Pancreas (tissue), 10 donors: Measurements from ENCODE around the gene CBFA2T2. TPM values are rescaled to one million over a fixed set of nuclear protein-coding genes. Genes with fewer than 3 reads are reported as not detected.
"Not testable (repeated sequence)": the region's sequence is repeated elsewhere in the genome, so short reads cannot be mapped to it uniquely, and the experiment has no call there.

ENCODE experiments used
- ATAC-seq, 4 donors: fragments of 200-7000 bp; cut with Tn5 transposase; one replicate each; pipeline versions ENCODE4 v1.8.0 to v1.9.1; 2020; ENCODE audit warnings: mild to moderate bottlenecking in 4 of 4, moderate library complexity in 4 of 4
- DNase-seq, 6 donors: peaks; one replicate each; pipeline ENCODE4 v3.0.0-alpha.2; 2020
- FAIRE-seq: peaks from 2 replicates; lab custom pipeline; 2012; peaks lifted over from hg19 to GRCh38; lab: Jason Lieb, UNC
- H3K27ac ChIP-seq, 4 donors: fragments of 200-600 bp; sonication (generic); 1 replicate in 3 of 4; 2 replicates in 1 of 4; pipeline versions ENCODE4 v1.5.0 to v1.8.0; 2020
- H3K27me3 ChIP-seq, 4 donors: fragments of 200-600 bp; one replicate each; pipeline ENCODE4 v1.8.0; 2021
- H3K36me3 ChIP-seq, 3 donors: fragments of 200-600 bp; sonication (generic) in 1 of 3; one replicate each; pipeline versions ENCODE4 v1.5.0 to v1.8.0; 2020 to 2021
- H3K4me1 ChIP-seq, 3 donors: fragments of 200-600 bp; one replicate each; pipeline ENCODE4 v1.8.0; 2021
- H3K4me3 ChIP-seq, 4 donors: fragments of 200-600 bp; sonication (generic) in 2 of 4; one replicate each; pipeline versions ENCODE4 v1.5.0 to v1.8.0; 2020 to 2021
- H3K9me3 ChIP-seq, 4 donors: fragments of 200-600 bp; one replicate each; pipeline ENCODE4 v1.8.0; 2021
- WGBS, 2 donors: extraction: QIAGEN DNeasy Blood & Tissue Kit; methylation state at CpG; one replicate each; pipeline ENCODE4 v1.1.7; 2013; 5-methylcytosine and 5-hydroxymethylcytosine counted together
- intact Hi-C, 3 donors: fragments of 100-400 bp; cut with DNase I; formaldehyde crosslinking; loops; one replicate each; pipeline versions ENCODE4 v1.11.1 to v1.14.2; 2022
- polyA plus RNA-seq, 2 donors: library from polyadenylated mRNA; stranded (reverse); fragments of 200-250 nt; gene quantifications; one replicate each; pipeline ENCODE4 v1.2.3, GENCODE V29; 2013
- total RNA-seq, 6 donors: library from RNA; stranded (reverse); fragmentation: NEBNext Ultra II Directional in 4 of 6; extraction: Animal tissue kit (Norgen Biotek cat#: 25700) in 4 of 6; gene quantifications; one replicate each; pipeline versions ENCODE4 v1.2.1 to v1.2.4, GENCODE V29; 2021 to 2023
- TF ChIP-seq, protein P1 (sequence below), 4 donors: fragments of 200-600 bp; sonication (generic) in 3 of 4; IDR thresholded peaks; one replicate each; pipeline versions ENCODE4 v1.5.0 to v1.8.0; 2021; ENCODE audit warnings: antibody characterized with exemption in 4 of 4
- donor health status: healthy with polysubstance abuse.
- donor health status: DM: no; HTN: no; CAD: no; lungs with moderate emphysema.
- donor health status: DM: no; HTN: no; CAD: no.
- donor health status: control.
- donor health status: control.
- donor health status: Bipolar disorder and iron deficiency.
- donor health status: DM: yes; HTN: yes; CAD: no.
- donor health status: DM: no; HTN: no; CAD: no.
- donor health status: DM: no; HTN: no; CAD: no.
- donor health status: DM: yes; HTN: yes; CAD: no.

The CBFA2T2 gene
- total and polyA plus RNA-seq, 8 donors: 4.7 to 11.6 (median 7.5) TPM

GRCh38 chr20:33503564-33503963, 13.7 kb downstream of the CBFA2T2 start:
- no peak for ATAC-seq
- H3K9me3 ChIP-seq: no peaks in the 10 kb centered on the region
- TF ChIP-seq, protein P1, sequence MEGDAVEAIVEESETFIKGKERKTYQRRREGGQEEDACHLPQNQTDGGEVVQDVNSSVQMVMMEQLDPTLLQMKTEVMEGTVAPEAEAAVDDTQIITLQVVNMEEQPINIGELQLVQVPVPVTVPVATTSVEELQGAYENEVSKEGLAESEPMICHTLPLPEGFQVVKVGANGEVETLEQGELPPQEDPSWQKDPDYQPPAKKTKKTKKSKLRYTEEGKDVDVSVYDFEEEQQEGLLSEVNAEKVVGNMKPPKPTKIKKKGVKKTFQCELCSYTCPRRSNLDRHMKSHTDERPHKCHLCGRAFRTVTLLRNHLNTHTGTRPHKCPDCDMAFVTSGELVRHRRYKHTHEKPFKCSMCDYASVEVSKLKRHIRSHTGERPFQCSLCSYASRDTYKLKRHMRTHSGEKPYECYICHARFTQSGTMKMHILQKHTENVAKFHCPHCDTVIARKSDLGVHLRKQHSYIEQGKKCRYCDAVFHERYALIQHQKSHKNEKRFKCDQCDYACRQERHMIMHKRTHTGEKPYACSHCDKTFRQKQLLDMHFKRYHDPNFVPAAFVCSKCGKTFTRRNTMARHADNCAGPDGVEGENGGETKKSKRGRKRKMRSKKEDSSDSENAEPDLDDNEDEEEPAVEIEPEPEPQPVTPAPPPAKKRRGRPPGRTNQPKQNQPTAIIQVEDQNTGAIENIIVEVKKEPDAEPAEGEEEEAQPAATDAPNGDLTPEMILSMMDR (IDR thresholded peaks at IDR 0.05): no peak
- H3K4me1 ChIP-seq: peaks cover 0 to 9% (median 0%) of the 10 kb centered on the region in 3 donors
- 94 to 95% methylated on average over 6 of the region's 6 CpGs for WGBS, 2 donors
- FAIRE-seq: no peak
- DNase-seq: no peak
- no peaks in the 10 kb centered on the region for H3K36me3 ChIP-seq
- intact Hi-C loops: no loop called here
- no peak overlapping the region for H3K27ac ChIP-seq
- H3K4me3 ChIP-seq: no peak overlapping the region
- H3K27me3 ChIP-seq: no peaks in the 10 kb centered on the region

DNA sequence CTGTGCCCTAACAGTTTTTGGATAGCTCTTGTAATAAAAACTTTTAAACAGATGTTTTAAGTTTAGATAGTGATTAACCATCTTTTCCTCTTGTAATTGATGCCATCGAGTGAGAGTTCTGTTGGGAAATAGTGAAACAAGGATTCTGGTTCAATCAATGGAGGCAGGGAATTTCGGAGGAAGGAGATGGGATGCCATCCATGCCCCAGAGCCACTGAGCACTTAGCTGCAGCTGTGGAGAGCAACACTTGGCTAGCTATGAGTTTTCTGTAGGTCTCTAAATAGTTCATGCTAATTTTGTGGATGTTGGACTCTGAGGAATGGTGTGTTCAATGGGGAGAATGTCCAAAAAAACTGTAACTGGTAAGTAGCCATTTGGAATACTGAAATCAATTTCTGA, 16.7 kb downstream of the CBFA2T2 start:
- DNase-seq: no peak
- TF ChIP-seq, protein P1 (IDR thresholded peaks at IDR 0.05): no peak
- 89% methylated on average over 2 of the region's 2 CpGs for WGBS, 2 donors
- Histone ChIP-seq H3K27ac (no peak overlapping the region), H3K4me1 (no peaks in the 10 kb centered on the region), H3K27me3 (no peaks in the 10 kb centered on the region), H3K36me3 (no peaks in the 10 kb centered on the region), H3K9me3 (no peaks in the 10 kb centered on the region), H3K4me3 (no peak overlapping the region)
- intact Hi-C loops: no loop called here
- ATAC-seq: no peak
- FAIRE-seq: no peak

DNA sequence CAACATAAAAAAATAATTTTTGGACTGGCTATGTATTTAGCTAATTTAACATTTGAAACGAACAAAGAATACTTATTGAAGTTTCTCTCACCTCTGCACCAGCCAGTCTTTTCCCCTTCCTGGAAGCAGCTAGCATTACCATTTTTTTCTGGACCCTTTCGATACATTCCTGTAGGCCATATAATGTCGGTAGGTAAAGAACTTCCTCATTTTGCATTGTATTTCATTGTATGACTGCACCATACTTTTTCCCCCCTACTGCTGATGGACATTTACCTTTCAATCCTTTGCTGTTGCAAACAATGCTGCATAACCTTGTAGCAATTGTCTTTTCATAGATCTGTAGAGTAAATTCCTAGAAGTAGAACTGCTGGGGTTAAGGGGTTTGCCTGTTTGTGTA, 17.6 kb downstream of the CBFA2T2 start:
- Histone ChIP-seq H3K36me3 (no peaks in the 10 kb centered on the region), H3K27ac (no peak overlapping the region), H3K4me1 (no peaks in the 10 kb centered on the region), H3K4me3 (no peak overlapping the region), H3K27me3 (no peaks in the 10 kb centered on the region), H3K9me3 (no peaks in the 10 kb centered on the region)
- TF ChIP-seq, protein P1 (IDR thresholded peaks at IDR 0.05): no peak
- DNase-seq (no peak), ATAC-seq (no peak), FAIRE-seq (no peak)
- intact Hi-C loops: no loop called here
- WGBS, 2 donors: 88 to 92% methylated on average over 3 of the region's 3 CpGs

- WGBS, 2 donors: 96 to 98% methylated on average over 7 of the region's 7 CpGs
- H3K4me3 ChIP-seq, ATAC-seq, H3K36me3 ChIP-seq, H3K27me3 ChIP-seq, FAIRE-seq, DNase-seq, H3K27ac ChIP-seq, intact Hi-C loops, H3K4me1 ChIP-seq, H3K9me3 ChIP-seq: not testable (repeated sequence)
Observed at GRCh38 chr20:33508015-33508414, 18.1 kb downstream of the CBFA2T2 start.

GRCh38 chr20:33509057-33509456, 19.2 kb downstream of the CBFA2T2 start:
- H3K27me3 ChIP-seq, H3K27ac ChIP-seq, DNase-seq, ATAC-seq, H3K4me1 ChIP-seq, H3K36me3 ChIP-seq, intact Hi-C loops, H3K9me3 ChIP-seq, H3K4me3 ChIP-seq, FAIRE-seq: not testable (repeated sequence)
- 97 to 98% methylated on average over 3 of the region's 3 CpGs for WGBS, 2 donors

DNA sequence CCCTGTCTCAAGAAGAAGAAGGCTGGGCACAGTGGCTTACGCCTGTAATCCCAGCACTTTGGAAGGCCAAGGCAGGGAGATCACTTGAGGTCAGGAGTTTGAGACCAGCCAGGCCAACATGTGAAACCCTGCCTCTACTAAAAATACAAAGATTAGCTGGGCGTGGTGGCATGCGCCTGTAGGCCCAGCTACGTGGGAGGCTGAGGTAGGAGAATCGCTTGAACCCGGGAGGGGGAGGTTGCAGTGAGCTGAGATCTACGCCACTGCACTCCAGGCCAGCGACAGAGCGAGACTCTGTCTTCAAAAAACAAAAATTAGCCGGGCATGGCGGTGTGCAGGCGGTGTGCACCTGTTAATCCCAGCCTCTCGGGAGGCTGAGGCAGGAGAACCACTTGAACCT, 22.0 kb downstream of the CBFA2T2 start:
- FAIRE-seq, H3K27ac ChIP-seq, ATAC-seq, H3K4me3 ChIP-seq, H3K27me3 ChIP-seq, H3K9me3 ChIP-seq, intact Hi-C loops, H3K36me3 ChIP-seq, DNase-seq: not testable (repeated sequence)
- H3K4me1 ChIP-seq: peaks cover 6 to 11% (median 7%) of the 10 kb centered on the region in 3 donors
- 94 to 97% methylated on average over 13 of the region's 13 CpGs for WGBS, 2 donors
